GM18508 (cell line): ENCODE data around the gene JAK1.

Experiments used
- ATAC-seq: cut with Tn5 transposase; IDR thresholded peaks from one replicate; pipeline ENCODE4 v1.9.1; 2021; ENCODE audit warnings: moderate number of reproducible peaks; ENCODE audit not compliant: insufficient read depth, unreplicated experiment

Gene JAK1

DNA sequence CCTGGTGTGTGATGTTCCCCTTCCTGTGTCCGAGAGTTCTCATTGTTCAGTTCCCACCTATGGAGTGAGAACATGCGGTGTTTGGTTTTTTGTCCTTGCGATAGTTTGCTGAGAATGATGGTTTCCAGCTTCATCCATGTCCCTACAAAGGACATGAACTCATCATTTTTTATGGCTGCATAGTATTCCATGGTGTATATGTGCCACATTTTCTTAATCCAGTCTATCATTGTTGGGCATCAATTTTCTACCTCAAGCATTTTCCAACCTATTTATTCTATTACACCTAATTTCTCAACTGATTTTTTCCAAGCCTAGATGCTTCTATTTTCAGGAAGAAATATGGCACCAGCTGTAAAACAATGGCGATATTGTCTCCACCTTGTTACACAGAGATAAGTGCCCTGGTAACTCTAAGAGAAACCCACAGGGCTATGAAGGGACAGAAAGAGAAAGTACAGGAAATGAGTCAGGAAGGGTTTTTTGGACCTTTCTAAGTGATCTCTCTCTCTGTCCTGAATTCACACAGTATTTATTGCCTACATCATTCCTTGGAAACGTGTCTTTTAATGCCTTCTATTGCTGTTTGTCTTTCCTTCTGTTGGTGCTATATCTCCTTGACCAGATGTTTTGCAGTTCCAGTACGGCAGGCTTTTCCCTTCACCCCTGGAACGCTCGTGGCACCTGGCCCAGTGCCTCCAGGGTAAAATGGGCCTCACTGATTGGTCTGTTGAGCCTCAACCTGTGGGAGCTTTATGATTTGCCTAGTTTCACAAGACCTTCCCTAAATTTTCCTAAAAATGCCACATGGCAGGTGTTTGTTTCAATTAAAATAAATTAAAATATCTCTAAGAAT is 14.6 kb upstream of the JAK1 start:
- no peak for ATAC-seq

DNA sequence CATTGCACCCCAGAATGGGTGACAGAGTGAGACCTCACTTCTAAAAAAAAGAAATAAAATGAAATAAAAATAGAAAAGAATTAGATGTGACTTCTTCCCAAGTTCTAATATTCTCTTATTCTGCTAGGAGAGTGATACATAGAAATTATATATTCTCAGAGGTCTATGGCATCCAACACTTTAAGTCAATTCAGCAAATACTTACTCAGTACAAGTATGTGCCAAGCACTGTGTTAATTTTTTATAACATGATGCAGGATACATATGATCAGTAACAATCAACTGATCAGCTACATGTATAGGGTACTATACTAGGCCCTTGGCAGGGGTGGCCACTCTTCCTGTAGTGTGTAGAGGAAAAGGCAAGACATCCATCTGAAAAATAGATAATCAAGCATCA is 13.0 kb upstream of the JAK1 start:
- ATAC-seq = no peak

GRCh38 chr1:64976361-64976760 is 10.0 kb upstream of the JAK1 start:
- no peak for ATAC-seq

- no peak for ATAC-seq
Measured at GRCh38 chr1:64975740-64976139, 9.4 kb upstream of the JAK1 start.

GRCh38 chr1:64975127-64975526 is 8.8 kb upstream of the JAK1 start:
- ATAC-seq = no peak

GRCh38 chr1:64974288-64974825 is 8.0 kb upstream of the JAK1 start:
- no peak for ATAC-seq

DNA sequence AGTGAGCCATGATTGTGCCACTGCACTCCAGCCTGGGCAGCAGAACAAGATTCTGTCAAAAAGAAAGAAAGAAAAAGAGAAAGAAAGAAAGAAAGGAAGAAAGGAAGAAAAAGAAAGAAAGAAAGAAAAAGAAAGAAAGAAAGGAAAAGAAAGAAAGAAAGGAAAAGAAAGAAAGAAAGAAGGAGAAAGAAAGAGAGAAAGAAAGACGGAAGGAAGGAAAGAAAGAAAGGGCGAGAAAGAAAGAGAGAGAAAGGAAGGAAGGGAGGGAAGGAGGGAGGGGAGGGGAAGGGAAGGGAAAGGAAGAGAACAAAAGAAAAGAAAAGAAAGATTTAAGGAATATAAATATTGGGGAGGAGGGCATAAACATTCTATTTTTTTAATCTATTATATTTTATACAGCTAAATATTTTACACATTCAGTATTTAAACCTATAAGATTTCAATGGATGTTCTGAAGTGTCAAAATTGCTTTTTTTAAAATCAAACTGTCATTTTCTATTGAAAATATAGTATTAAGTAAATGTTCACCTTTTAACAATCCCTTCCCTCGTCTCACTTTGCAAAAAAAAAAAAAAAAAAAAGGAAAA is 6.8 kb upstream of the JAK1 start:
- ATAC-seq = no peak

- no peak for ATAC-seq
Measured at GRCh38 chr1:64969305-64970046, 3.1 kb upstream of the JAK1 start.

DNA sequence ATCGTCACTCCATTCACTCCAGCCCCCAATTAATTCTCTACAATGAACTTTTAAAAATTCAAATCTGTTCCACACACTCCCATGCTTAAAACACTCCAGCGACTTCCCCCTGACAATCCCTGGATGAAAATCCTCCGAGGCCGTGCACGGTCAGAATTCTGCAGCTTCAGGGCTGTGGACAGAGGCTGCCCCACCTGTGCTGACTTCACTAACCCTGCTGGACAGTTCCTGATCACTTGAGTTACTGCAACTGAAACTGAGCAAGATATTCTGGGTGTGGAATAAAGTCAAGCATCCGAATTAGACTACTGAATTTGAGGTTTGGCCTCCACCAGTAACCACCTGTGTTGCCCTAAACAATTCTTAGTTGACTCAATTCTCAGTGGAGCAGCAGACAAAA is 1.0 kb upstream of the JAK1 start:
- no peak for ATAC-seq

- peak; percentile 27 for ATAC-seq
Measured at GRCh38 chr1:64965366-64966157, 787 bp downstream of the JAK1 start.

- no peak for ATAC-seq
Measured at GRCh38 chr1:64963466-64963865, 2.9 kb downstream of the JAK1 start.

DNA sequence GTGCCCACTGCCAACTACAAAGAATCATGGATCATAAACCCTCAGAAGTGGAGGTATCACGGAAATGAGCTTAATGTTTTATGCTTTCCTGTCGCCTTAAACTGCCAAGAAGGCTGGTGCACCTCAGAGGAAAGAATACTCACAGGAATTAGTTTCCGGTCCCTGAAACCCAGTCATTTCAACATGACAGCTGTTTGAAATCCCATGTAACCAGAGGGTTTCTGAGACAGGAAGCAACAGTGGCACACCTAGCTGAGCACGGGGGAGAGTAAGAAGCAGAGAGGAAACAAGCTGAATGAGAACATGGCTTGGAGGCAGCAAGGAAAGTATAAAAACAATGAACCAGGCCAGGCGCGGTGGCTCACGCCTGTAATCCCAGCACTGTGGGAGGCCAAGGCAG is 3.9 kb downstream of the JAK1 start:
- ATAC-seq = no peak

DNA sequence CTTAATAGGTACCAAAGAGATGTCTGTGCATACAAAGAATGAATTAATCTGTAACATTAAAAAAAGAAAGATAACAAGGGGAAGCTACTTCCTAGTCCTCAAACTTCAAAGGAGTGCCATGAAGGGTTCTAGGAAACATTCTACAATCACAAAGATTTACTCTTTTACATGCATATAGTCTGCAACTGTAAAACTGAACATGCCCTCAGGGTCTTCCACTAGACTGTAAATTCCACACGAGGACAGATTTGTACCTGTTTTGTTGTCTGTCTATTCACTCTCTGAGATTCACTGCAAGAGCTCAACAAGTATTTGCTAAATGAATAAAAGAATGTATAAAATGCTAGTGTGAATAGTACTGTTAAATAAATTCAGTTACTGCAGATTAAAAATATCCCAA is 4.4 kb downstream of the JAK1 start:
- ATAC-seq = no peak

DNA sequence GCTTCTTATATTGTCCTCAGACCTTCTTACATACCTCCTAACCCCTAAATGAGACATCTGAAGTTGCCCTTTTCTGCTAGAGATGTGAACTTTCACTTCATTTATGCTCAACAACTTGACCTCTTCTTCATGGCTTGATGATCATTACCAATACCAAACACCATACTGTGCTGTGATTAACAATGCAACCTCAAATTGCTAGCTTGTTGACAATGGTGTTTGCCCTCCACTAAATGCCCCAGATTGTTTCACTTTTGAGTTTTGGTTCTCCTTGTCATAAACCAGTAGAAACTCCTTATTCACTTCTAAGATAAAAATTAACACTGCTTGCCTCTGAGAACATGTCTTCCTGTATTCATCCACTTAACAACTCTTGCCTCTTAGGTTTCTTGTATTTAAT is 5.6 kb downstream of the JAK1 start:
- peak; percentile 69 for ATAC-seq

DNA sequence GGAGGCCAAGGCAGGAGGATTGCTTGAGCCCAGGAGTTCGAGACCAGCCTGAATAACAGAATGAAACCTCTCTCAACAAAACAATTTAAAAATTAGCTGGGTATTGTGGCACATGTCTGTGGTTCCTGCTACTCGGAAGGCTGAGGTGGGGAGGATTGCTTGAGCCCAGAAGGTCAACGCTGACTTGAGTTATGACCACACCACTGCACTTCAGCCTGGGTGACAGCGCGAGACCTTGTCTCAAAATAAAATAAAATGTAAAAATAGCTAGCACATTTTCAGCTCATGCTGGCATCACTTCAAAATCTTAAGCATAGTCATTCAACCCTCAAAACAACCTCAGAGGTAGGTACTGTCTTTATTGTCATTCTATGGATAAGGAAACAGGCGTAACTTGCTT is 6.4 kb downstream of the JAK1 start:
- ATAC-seq = no peak

- ATAC-seq = peak; percentile 71
Measured at GRCh38 chr1:64956733-64957441, 9.5 kb downstream of the JAK1 start.

DNA sequence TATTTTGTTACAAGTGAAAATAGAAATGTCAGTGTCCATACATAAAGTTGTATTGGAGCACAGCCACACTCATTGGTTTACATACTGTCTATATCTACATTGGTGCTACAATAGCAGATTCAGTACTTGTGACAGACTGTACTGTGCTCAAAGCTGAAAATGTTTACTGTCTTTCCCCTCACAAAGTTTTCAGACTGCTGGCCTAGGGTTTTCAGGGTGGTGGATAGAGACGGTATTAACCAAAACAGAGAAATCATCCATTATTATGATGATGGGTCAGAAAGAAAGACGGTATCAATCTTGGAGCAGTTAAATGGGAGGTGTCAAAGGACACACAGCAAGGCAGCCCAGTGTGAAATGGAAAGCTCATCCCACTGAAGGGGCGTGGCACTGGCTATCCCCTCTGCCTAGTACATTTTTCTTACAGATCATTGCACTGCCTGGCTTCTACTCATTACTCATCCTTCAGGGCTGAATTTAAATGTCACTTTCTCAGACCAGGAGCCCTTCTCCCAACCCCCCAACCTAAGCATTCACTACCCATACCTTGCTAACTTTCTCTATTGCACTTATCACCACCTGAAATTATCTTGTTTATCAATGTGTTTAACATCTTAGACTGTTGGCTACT is 10.2 kb downstream of the JAK1 start:
- ATAC-seq = no peak

DNA sequence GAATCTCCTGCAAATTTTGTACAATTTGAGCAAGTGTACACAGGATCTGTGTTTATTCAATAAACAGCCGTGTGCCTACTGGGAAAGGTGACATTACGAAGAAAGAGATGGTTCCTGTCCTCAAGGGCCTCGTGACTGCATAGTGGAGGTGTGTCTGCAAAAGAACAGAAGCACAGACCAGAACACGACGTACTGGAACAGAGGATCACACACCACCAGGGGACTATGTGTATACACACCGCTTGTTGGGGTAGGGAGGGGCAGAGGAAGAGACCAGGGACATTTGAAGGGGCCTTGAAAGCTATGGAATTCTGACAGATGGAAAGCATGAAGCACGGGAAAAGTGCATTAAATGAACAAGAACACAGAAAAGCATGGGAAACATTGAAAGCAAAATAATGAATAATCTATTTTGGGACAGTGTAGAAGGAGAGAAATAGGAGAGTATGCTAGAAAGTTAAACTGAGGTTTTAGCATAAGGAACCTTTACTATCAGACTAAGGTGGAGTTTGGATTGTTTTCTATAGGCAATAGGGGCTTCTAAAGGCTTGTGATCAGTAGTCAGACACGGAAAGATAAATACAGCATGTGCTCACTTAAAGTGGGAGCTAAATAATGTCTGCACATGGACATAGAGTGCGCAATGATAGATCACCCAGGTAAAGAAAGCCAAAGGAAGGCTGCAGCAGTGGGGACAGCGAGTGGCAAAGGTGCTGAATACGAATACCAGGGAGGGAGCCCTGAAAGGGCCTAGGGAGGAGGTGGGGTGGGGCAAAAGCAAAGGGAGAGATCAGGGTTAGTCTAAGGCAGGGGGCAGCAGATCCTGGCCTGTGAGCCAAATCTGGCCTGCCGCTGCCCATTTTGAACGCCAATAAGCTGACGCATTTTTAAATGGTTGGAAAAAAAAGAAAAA is 11.0 kb downstream of the JAK1 start:
- no peak for ATAC-seq
